Forelimb muscle (tissue), 1 donor: ENCODE measurements around the gene HMGA1. TPM values are rescaled to one million over a fixed set of nuclear protein-coding genes. Genes with fewer than 3 reads are reported as not detected.

Source experiments
- DNase-seq: peaks from one replicate; pipeline ENCODE4 v3.0.0-alpha.2; 2013; ENCODE audit warnings: low read depth
- polyA plus RNA-seq: library from polyadenylated mRNA; unstranded; fragments of 120-200 nt; gene quantifications from one replicate; pipeline ENCODE4 v1.2.1, GENCODE V29; 2013; ENCODE audit not compliant: insufficient read length

Gene HMGA1
- polyA plus RNA-seq, 1 donor: 110 TPM

DNA sequence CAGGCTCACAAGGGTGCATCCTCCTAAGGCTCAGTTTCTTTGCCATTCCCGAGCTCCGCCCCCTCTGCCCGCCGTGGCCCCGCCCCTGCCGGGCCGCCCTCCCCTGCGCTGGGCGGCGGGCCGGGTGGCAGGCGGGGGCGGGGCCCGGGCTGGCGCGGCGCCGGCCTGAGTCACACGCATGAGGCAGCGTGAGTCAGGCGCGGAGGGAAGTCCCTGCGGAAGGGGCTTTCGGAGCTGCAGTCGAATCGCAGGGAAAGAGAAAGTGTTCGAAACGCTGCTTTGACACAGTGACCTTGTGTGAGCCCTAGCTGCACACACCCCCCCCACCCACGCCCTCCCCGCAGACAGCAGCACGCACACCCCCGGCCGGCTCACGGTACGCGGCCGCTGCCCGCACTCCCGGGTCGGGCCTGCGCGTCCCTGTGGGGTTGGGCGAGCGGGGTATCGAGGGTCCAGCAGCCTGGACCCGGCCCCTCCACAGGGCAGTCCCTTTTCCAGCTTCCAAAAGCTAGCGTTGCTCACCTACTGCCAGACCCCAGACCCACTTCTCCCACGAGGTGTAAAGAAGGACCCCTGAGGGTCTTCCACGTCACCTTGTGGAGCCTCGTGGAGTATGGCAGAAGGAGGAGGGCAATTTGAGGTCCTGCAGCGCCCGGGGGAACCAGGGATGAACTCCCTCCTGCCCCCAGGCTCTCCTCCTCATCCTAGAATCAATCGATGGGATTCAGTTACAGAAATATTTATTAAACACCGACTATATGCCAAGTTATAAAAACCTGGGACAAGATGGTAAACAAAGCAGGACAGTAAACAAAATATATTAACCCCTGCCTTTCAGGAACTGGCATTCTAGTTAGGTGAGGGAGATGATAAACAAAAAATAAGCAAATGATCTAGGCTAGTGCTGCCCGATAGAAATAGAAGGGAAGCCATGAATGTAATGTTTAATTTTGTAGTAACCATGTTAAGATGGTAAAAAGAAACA is 12.4 kb upstream of the HMGA1 start:
- peak; percentile 66 for DNase-seq

DNA sequence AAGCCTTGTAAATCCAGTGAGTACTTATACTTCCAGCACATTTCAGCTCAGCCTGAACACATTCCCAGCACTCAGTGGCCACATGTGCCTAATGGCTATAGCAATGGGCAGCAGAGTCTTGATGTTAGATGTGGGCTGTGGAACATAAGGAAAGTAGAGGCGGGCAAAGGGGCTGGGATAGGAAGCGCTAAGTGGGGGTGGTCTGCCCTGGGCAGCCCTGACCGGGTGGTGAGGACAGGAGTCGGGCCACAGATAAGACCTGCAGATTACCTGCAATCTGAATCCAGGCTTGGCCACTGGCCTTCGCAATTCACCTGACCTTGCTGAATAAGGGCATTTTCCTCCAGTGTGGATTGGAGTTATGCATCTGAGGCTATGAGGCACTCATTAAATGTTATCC is 11.1 kb upstream of the HMGA1 start:
- no peak for DNase-seq

DNA sequence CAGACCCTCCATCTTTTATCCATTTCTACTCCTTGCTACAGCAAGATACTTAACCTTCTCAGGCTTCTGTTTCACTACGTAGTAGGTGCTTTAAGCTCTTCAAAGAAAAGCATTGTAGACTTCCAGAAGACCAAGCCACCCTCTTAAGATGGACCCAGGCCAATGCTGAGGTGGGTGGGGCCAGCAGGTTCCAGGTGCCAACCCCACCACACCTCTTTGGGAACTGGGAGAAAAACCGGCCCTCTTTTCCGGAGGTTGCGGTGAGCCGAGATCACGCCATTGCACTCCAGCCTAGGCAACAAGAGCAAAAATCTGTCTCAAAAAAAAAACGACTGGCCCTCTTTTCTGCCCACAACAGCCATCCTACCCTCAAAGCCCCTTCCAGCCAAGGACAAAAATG is 10.6 kb upstream of the HMGA1 start:
- DNase-seq: no peak

DNA sequence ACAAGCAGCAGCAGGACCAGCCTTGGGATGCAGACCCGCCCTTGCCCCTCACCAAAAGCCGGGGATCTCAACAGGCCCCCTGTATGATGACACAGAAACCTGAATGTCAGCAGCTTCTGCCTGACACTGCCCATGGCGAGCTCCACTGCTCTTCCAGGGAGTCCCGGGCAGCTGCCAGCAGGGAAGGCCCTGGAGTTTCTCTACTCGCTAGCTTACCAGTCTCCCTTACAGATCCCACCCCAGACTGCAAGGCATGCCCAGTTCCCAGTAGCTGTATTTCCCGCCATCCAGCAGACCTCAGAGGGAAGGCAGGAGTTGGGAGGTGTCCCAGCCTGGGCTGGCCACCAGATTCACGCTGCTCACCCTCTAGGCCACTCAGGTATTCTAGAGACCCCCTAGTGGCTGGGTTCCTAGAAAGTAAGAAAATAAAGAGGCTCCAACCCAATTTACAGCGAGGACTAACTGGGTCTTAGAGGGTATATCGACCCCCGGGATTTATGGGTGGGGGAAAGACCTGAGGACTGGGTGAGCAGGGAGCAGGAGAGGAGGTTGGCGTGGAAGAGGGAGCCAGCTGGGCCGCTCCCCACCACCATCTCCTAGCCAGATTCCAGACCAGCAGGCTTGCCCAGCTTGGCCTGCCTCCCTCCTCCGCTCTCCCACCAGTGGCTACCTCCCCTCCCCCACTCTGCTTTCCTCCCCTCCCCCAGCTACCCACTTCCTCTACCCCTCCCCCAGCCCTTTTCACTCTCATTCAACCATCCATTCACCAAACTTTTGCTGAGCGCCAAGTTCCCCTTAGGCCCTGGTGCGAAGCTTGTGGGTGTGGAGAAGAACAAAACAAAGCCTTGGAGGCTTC is 9.7 kb upstream of the HMGA1 start:
- DNase-seq: no peak

DNA sequence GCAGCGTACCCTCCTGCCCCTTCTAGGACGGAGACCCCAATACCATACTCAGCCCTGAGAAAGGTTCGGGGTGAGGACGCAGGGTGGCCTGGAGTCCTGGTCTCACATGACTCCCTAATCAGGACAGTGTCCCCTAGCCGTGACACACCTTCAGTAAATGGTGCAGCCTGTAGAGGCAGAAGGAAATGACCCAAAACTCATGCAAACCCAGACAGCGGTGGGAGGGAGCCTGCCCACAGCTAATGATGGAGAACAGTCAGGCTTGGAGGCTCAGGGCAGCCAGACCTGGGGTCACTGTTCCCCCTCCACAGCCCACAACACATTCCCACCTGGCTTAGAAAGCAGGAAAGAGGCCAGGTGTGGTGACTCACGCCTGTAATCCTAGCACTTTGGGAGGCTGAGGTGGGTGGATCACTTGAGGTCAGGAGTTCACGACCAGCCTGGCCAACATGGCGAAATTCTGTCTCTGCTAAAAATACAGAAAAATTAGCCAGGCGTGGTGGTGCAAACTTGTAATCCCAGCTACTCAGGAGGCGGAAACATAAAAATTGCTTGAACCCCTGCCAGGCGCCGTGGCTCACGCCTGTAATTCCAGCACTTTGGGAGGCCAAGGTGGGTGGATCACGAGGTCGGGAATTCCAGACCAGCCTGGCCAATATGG is 8.8 kb upstream of the HMGA1 start:
- no peak for DNase-seq

DNA sequence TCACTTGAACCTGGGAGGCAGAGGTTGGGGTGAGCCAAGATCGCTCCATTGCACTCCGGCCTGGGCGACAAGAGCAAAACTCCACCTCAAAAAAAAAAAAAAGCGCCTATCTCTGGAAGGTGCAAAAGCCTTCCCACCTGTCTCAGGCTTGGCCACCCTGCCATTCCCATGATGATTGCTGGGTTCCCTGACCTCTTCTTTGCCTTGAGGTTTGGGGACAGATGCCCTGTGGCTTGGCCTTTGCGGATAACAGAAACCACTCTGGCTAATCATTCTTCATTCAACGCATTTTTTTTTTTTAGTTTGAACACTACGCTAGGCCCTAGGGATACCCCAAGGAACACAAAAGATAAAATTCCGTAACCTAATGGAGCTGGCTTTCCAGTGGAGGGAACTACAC is 6.8 kb upstream of the HMGA1 start:
- DNase-seq: no peak

DNA sequence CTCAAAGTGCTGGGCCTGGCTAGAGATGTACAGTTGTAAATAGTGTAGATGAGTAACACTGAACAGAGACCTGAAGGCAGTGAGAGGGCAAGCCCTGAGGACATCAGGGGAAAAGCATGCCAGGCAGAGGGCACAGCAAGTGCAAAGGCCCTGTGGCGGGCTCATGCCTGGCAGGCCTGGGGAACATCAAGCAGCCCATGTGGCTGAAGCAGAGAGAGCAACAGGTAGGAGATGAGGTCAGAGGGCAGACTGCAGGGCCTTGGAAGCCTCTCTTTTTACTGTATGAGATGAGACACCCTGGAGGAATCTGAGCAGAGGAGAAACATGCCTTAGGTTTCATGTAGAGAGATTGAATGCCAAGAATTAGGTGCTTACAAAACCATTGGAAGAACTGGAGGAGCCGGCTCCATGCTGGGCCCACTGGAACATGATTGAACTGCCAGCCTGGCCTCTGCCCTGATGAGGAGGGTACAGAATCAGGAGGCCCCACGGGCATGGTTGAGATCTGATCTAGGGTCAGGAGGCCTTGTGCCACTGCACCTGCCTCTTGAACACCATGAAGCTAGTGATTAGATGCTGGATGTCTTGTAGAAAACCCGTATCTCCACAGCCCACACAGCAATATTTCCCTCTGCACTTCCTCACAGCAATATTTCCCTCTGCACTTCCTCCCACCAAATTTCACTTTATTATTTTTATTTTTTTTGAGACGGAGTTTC is 5.9 kb upstream of the HMGA1 start:
- DNase-seq: no peak

DNA sequence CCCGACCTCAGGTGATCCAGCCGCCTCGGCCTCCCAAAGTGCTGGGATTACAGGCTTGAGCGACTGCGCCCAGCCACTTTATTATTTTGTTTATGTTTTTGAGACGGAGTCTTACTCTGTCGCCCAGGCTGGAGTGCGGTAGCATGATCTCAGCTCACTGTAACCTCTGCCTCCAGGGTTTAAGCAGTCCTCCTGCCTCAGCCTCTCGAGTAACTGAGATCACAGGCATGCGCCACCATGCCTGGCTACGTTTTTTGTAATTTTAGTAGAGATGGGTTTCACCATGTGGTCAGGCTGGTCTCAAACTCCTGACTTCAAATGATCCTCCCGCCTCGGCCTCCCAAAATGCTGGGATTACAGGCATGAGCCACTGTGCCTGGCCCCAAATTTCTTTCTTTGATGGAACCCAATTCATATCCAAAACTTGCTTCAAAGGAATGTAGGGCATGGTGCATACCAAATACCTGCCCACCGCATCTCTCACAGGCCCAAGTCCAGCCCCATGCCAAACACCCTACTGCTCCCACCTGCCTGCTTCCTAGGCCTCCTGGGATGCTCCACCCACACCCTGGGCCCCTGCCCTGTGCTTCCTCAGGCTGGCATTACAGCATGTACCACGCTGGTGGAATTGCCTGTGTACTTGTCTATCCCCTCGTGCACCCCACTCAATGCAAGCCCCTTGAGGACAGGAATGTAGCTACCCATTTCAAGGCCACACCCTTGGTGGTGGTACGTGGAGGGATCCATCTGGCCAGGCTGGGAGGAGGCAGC is 4.9 kb upstream of the HMGA1 start:
- DNase-seq: no peak

DNA sequence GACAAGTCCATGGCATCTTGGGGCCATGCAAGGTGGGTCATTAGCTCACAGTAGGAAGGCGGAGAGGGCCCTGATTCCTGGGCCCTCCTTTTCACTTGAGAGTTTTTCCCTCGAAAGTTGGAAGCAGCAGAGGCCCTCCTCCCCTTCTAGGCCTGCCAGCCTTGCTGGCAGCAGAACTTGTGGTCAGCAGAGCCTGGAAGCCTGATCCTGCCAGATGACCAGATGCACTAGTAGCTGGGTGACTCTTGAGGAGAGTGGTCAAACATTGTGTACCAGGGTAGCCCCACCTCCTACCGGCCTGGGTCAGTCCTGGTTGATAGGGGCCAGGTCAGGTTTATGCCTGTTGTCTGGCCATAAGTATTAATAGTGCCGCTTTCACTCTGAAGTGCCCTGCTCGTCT is 3.8 kb upstream of the HMGA1 start:
- DNase-seq: no peak

DNA sequence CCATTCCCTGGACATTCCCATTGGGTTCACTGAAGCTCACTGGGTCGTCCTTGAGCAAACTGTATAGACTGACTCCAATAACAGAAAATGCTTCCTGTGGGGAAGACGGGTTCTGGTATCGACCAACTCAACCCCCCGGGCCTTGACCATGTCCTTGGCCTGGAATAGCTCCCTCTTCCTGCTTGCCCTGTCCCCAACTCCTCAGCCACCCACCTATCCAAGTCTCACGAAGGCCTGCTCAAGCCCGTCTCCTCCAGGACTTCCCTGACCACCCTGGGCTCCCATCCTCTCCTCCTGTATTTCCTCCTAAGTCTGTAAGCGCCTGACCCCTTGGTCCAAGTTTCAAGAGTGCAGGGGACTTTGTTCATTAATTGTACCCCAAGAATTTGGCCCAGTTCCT is 2.8 kb upstream of the HMGA1 start:
- DNase-seq: no peak

DNA sequence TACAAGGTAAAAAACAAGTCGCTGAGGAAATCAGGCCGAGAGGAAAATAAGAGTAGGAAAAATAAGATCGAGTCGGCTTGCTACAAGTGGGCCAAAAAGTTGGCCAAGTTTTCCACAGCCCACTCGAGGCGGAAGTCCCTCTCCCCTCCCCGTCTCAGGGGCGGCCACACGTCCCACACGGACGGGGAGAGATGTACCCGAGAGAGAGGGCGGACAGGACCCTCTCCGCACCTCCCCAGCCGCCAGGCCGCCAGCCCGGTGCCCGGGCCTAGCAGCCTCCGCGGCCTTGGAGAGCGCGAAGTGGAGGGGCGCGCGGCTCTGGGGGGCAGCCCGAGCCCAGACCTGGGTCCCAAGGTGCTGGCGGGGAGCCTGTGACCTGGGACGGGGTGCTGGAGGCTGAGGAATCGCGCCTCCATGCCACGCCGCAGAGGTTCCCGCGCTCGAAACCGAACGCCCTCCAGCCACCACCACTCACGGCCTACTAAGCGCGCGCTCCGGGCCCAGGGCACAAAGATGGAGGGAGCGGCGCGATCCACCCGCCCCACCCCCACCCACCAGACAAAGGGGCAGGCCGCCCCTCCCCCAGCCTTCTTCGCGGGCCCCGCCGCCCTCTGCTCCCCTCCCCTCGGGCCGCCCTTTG is 1.9 kb upstream of the HMGA1 start:
- no peak for DNase-seq

DNA sequence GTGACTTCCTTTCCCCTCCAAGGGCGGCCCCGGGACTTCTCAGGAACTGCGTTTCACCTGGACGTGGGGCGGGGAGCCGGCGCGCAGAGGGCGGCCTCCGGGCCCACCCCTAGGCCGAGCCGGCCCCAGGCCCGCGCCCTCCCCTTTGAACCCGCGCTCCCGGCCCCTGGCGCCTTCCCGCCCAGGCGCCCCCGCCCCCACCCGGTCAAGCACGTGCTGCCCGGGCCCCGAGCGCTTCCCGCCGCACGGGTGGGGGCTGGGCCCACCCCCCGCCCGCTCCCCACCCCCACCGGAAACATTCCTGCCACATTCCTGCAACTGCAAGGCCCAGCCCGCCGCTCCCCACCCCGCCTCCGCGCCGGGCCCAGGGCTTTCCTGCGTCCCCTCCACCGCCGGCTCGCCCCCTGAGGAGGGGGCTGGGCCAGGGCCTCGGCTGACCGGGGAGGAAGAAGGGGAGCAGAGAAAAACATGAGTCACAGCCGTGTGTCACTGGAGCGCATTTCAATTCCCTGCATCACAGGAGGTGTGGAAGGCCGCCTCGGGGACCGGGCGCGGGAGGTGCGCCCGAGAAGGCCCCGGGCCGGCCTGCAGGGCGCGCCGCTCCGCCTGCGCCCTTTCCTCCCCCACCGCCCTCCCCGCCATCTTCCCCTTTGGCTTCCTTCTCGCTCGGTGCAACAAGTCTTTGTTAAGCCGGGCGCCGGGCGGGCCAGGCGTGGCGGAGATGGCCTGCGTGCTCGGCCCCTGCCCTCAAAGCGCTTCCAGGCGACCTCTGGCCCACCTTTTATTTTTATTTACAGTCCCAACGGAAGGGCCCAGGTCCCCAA is 1.2 kb upstream of the HMGA1 start:
- no peak for DNase-seq

DNA sequence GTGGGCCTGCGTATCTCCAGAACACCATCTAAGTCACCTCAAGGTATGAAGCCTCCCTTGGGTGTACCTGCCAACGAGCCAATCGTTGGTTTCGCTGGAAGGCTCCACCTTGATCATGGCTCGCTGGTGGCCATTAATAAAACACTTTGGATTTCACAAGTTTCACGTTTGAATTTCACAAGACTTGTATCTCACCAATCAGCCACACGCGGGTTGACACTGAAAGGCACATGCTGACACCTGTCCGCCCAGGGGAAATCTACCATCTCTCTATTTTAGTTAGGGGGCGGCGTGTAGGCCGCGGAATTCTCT is 586 bp upstream of the HMGA1 start:
- DNase-seq: no peak

DNA sequence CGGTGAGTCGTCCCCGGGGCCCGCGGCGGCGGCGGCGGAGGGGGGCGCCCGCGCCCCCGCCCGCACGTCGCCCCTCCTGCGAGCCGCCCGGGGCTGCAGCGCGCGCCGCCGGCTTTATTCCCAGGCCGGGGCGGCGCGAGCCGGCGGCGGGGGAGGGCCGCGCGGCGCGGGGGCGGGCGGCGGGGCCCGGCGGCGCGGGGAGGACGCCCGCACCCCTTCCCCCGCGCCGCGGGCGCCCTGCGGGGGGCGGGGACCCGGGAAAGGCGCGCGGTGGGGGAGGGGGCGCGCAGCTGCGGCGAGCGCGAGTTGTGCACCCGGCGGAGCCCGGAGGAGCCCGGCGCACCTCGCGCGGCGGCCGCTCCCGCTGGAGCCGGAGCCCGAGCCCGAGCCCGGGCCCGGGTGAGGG is 646 bp downstream of the HMGA1 start:
- no peak for DNase-seq

DNA sequence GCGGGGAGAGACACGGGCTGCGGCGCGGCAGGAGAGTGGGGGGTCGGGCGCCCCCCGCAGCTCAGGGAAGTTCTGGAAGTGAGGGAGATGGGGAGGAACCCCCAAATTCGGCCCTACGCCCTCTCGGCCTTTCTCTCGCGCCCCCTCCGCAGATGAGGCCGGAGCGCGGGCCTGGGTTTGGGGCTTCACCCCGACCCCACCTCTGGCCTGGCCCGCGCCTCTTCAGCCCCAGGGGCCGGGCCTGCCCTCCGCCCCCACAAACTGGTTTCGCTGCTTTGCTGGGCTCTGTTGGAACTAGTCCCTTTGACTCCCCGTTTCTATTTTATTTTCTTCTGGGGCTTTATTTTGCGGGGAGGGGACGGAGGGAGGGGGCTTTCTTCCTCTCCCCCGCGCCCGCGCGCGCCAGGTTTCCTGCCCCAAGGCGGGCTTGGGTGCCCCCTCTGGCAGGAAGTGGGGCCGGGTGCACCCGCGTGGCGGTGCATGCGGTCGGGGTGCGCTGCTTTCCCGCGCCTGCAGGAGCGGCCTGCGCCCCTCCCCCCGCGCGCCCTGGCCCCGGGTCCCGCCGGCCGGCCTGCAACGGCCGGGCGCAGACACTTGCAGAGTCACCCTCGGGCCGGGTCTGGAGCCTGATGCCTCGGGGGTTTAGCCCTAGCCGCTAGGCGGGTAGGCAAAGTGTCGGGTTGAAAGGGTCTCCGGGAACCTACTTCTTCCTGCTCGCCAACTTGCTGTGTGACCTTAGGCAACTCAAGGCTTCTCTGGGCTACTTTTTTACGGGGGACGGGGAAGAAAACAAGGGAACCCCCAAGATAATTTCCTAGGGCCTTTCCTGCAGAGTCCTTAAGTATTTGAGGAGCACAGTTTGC is 1.3 kb downstream of the HMGA1 start:
- DNase-seq: no peak

DNA sequence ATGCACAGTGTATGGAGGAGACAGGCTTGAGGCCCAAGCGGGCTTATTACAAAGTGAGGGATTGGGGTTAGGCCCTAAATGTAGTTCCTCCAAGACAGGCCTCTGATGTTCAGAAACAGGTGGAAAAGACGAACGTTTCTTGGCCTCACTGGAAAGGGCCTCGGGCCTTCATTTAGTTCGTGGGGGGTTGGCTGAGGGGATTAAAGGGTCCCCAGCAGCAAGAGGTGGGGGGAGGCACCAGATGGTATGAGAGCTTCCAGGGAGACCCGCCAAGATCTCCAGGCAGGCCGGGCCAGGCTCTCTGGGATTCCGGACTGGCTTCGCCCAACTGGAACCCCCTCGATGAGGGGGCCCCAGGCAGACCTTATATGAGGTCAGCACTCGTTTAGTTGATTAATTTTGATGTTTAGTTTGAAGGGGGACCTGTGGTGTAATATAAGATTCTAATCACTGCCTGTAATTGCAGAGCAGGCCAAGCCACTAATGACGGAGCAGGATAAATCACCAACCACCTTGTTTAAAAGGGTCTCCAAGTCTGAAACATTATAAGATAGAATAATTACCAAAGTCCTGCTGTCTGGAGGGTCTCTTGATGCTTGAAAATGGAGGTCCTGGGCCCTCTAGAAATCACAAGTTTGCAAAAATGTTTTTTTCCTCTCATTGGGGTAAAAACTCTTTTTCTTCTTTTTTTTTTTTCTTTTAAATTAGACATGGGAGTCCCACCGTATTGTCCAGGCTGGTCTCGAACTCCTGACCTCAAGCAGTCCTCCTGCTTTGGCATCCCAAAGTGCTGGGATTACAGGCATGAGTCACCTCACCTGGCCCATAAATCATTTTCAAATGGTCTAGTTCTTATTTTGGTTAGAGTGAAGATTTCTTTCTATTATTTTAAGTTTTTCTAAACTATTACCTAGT is 2.2 kb downstream of the HMGA1 start:
- no peak for DNase-seq

DNA sequence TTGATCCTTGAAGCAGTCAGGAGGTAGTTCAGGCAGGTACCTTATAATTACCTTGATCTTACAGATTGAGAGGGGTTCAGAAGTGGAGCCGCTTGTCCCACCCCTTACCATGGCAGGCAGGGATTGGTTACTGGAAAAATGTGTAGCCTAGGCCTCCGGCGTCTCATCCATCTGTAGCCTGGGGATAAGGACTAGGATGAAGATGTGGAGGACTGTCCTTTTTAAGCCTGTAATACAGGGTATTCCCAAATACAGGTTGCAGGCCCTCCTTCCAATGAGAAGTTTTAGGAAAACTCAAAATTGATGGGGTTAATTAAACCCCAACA is 2.8 kb downstream of the HMGA1 start:
- no peak for DNase-seq

DNA sequence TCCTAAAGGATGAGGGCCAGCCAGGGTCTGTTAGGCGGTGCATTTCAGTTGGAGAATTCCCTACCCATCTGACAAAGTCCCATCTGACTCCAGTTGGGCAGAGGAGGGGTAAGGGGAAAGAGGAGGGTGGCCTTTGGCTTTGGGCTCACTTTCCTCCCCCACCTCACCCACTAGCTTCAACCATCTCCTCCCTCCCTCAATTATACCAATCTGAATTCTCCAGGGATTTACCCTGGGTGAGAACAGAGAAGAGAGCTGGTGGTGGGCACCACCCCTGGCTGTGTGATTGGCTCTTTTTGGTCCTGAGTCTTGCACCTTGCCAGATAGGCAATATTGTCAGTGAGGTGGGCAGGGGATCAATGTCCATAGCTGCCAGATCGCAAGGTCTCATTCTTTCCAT is 3.2 kb downstream of the HMGA1 start:
- no peak for DNase-seq
